GM18951 (cell line): ENCODE data around the gene KRT33B.

Experiments
- POLR2A ChIP-seq: IDR thresholded peaks from 4 replicates; pipeline ENCODE4 v1.6.1; 2011; ENCODE audit warnings: mild to moderate bottlenecking; ENCODE audit not compliant: insufficient read length, insufficient read depth; ENCODE audit errors: extremely low read depth
- in situ Hi-C: fragments of 300-500 bp; cut with MboI; formaldehyde crosslinking; loops from one replicate; pipeline ENCODE4 v1.12.0; 2022; ENCODE audit warnings: low sequenced_read_pairs, mixed read lengths, inconsistent platforms; ENCODE audit not compliant: unreplicated experiment

The KRT33B gene

GRCh38 chr17:41403404-41404023 lies 33.9 kb upstream of the KRT33B start:
- in situ Hi-C loops, result no loop called here
- no peak for TF ChIP-seq POLR2A

DNA sequence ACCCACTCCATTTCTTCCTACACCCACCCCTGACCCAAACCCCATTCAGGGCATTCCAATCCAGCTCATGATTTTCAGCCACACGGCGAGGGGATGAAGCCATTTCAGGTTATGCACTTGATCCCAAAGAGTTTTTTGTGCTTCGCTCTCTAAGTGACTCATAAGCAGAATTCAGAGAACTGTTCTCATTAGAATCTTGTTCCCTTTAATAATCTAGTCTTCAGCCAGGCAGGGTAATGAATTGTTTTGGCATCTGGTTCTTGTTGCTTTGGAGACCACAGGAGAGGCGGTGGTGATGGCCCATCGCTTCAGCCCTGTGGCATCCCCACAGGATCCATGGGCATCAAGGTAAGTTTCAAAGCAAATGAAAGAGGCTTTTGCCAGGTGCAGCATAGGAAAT lies 32.5 kb upstream of the KRT33B start:
- in situ Hi-C loops, result no loop called here
- no peak for TF ChIP-seq POLR2A

GRCh38 chr17:41396996-41397660 lies 27.5 kb upstream of the KRT33B start, which contains the start of gene KRT31:
KRT31 (minus strand) TSS chr17:41397608; CDS start chr17:41397539, 69 bp downstream.
- TF ChIP-seq POLR2A, result no peak
- in situ Hi-C loops, result loop anchor here (10.0 kb wide), 1 partner anchor 112 kb away; no protein-coding TSS in a partner anchor

GRCh38 chr17:41396340-41396739 lies 26.7 kb upstream of the KRT33B start:
- TF ChIP-seq POLR2A, result no peak
- in situ Hi-C loops, result loop anchor here (10.0 kb wide), 1 partner anchor 112 kb away; no protein-coding TSS in a partner anchor

- TF ChIP-seq POLR2A, result no peak
These were observed 26.0 kb upstream of the KRT33B start for GRCh38 chr17:41395611-41396010.

DNA sequence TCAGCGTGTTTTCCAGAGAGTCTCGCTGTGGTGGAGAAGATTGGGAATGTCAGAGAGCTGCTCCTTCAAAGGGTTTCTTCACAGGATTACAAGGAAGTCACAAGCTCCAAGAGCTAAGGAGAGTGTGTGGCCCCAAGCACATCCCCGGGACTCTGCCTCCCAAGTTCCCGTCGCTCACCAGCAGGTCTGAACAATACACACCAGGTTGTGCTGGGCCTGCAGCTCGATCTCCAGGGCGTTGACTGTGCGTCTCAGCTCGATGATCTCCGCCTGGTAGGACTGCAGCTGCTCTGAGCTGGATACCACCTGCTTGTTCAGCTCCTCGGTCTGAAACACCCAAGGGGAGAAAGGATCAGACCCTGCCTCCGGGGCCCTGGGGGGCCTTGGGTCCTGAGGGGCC lies 25.4 kb upstream of the KRT33B start:
- in situ Hi-C loops, result loop anchor here (10.0 kb wide), 1 partner anchor 110 kb away; no protein-coding TSS in a partner anchor

More at GRCh38 chr17:41395611-41396010, 26.0 kb upstream of the KRT33B start:
- in situ Hi-C loops, result loop anchor here (10.0 kb wide), 1 partner anchor 111 kb away; no protein-coding TSS in a partner anchor

DNA sequence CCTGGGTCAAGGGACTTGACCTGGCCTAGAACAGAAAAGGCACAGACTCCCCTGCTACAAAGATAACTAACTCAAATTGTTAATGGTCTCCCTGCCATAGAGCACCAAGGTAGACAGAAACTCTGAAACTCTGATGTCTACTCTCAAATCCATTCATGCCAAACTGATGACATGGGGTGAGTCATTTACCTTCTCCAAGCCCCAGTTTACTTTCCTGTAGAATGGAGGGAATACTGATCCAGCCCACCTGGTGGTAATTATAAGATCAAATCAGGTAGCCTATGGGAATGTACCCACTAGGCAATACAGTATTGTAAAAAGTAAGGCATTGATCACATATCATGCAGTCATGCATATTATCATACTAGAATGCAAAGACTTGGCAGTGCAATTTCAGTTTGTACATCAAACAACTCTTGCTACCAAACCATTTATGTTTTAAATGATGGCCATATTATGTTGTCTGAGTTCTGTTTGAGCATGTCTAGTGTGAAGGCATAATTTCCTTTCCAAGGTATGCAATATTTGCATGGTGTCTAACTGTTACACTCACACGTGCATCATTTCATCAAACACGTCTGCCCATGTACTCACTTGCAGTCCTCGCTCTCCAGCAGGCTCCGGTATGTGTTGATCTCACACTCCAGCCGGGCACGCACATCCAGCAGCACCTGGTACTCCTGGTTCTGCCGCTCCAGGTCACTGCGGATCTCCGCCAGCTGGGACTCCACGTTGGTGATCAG lies 24.8 kb upstream of the KRT33B start:
- no peak for TF ChIP-seq POLR2A
- in situ Hi-C loops, result loop anchor here (10.0 kb wide), 1 partner anchor 110 kb away; no protein-coding TSS in a partner anchor

DNA sequence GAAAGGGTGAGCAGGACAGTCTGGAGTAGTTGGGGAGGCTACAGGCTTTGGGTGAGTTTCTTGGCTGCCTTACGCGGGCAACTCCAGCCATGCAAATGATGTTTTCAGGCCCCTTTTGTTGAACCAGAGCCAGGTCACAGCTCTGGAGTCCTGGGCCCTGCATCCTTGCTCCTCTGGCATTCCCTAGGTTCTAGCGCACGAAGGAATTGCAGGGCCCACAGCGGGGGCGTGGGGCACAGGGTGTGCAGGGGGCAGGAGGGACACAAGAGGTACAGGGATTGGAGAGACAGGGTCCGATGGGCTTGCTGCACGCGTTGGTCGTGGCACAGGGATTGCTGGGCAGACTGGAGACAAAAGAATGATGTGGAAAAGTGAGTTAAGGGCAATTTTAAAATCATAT lies 24.2 kb upstream of the KRT33B start:
- no peak for TF ChIP-seq POLR2A

GRCh38 chr17:41393294-41393693 lies 23.7 kb upstream of the KRT33B start:
- no peak for TF ChIP-seq POLR2A
- in situ Hi-C loops, result loop anchor here (10.0 kb wide), 1 partner anchor 108 kb away; no protein-coding TSS in a partner anchor

More for the DNA sequence above, 24.2 kb upstream of the KRT33B start:
- in situ Hi-C loops, result loop anchor here (10.0 kb wide), 1 partner anchor 109 kb away; no protein-coding TSS in a partner anchor

DNA sequence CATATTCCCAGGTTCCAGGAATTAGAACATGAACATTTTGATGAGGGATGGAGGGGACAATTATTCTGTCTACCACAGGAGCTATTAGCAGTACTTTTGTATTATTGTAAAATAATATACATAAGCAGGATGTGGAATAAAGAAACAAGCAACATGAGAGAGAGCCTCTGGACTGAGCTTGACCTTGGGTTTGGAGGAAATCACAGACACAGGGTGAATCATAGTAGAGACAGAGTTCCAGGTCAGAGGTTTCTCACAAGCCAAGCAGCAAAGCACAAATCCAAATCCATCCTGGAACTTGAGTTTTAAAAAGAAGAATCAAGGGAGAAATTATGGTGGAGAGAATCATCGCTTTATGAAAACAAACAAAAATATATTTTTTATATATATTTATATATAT lies 22.7 kb upstream of the KRT33B start:
- no peak for TF ChIP-seq POLR2A
- in situ Hi-C loops, result loop anchor here (10.0 kb wide), 1 partner anchor 107 kb away; no protein-coding TSS in a partner anchor

DNA sequence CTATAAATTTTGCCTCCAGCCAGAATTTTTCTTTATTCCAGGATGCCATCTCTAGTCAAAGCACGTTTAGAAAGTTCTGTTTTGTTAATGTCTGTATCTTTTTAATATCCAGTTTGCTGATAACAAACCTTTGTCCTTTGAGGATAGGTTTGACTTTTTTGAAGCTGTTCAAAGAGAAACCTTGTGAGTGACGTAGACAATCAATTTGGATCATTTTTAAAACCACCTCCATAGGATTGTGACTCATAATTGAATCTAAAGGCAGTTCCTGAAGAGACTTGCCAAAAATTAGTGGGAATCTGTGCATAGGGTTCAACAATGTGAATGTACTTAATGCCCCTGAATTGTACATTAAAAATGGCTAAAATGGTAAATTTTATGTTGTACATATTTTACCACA lies 21.9 kb upstream of the KRT33B start:
- in situ Hi-C loops, result loop anchor here (10.0 kb wide), 1 partner anchor 107 kb away; no protein-coding TSS in a partner anchor
- no peak for TF ChIP-seq POLR2A

DNA sequence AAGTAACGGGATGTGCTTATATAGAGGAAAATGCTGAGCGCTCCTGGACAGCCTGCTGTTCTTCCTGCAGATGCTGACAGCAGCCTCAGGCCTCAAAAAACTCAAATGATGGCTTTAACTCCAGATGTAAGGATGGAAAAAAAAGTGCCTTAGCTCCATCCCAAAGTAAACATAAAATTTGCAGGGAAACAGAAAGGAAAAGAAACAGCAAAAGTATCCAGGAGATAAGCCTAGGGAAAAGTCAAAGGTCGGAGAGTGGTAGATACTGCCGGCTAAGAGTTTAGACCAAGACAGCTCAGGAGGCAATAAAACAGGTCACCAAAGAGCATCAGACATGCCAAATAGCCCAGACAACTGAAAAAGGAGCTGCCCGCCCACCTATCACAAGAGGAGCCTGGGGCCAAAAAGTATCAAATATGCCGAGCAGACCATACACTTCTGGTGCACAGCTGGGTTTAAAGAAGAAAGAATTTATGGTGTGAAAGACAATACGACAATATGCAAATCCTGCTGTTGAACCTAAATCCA lies 20.9 kb upstream of the KRT33B start:
- in situ Hi-C loops, result loop anchor here (10.0 kb wide), 1 partner anchor 106 kb away; no protein-coding TSS in a partner anchor
- TF ChIP-seq POLR2A, result no peak

GRCh38 chr17:41387670-41388069 lies 18.1 kb upstream of the KRT33B start:
- TF ChIP-seq POLR2A, result no peak
- in situ Hi-C loops, result no loop called here
